ENCODE measurements around the gene TTC31. TPM values are rescaled to one million over a fixed set of nuclear protein-coding genes. Genes with fewer than 3 reads are reported as not detected.

The TTC31 gene
- total RNA-seq, 1 experiment from 2014 or later = 26.4 TPM

DNA sequence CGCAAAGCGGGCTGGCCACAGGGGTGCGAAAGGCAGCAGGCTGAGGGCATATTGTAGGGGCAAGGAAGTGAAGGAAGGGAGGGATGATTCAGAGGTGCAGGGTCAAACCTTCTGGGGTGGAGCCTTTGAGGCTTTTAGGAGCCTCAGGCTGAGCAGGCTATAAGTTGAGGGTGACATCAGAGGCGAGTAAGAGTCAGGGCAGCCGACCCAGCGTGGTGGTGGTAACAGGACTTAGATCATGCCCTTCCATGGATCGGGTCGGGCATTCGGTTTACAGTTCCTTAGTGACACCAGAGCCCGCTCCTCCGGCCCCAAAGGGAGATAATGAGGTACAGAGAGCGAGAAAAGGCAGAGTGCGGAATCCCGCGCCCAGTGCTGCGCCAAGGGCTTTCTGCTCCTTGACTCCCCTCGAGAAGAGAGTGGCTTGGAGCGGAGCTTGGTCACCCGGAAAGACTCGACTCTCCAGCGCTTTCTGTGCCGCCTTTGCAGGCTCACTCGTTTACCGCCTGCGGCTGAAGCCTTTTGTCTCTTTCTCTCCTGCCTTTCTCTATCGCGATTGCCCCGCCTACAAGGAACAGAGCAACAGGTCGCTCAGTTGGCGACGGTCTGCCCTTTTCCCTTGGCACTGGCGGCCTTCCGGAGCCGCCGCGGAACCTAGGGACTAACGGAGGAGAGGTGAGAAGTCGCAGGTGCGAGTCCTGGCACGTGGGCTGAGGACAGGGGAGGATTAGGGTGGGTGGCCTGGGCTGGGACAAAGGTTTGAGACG, 15.8 kb downstream of the TTC31 start:
- TF ChIP-seq, protein P1, sequence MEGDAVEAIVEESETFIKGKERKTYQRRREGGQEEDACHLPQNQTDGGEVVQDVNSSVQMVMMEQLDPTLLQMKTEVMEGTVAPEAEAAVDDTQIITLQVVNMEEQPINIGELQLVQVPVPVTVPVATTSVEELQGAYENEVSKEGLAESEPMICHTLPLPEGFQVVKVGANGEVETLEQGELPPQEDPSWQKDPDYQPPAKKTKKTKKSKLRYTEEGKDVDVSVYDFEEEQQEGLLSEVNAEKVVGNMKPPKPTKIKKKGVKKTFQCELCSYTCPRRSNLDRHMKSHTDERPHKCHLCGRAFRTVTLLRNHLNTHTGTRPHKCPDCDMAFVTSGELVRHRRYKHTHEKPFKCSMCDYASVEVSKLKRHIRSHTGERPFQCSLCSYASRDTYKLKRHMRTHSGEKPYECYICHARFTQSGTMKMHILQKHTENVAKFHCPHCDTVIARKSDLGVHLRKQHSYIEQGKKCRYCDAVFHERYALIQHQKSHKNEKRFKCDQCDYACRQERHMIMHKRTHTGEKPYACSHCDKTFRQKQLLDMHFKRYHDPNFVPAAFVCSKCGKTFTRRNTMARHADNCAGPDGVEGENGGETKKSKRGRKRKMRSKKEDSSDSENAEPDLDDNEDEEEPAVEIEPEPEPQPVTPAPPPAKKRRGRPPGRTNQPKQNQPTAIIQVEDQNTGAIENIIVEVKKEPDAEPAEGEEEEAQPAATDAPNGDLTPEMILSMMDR (IDR thresholded peaks at IDR 0.05 in 2 of 3, conservative IDR thresholded peaks at IDR 0.05 in 1 of 3; ENCODE audit: borderline replicate concordance in 1 of 3, insufficient read depth in 1 of 3, low read depth in 2 of 3, low read length in 2 of 3) = no peak
- TF ChIP-seq RAD21 (IDR thresholded peaks at IDR 0.05; ENCODE audit: low read depth) = no peak
- no peak for TF ChIP-seq FOSL1 (IDR thresholded peaks at IDR 0.05; ENCODE audit: low read depth)
- TF ChIP-seq SIN3A (IDR thresholded peaks at IDR 0.05; ENCODE audit: low read depth) = no peak
- no peak for TF ChIP-seq SP1 (IDR thresholded peaks at IDR 0.05; ENCODE audit: low read depth)
- TF ChIP-seq, protein P2, sequence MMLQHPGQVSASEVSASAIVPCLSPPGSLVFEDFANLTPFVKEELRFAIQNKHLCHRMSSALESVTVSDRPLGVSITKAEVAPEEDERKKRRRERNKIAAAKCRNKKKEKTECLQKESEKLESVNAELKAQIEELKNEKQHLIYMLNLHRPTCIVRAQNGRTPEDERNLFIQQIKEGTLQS (IDR thresholded peaks at IDR 0.05) = no peak
- TF ChIP-seq TCF7L2 (IDR thresholded peaks at IDR 0.05; ENCODE audit: borderline replicate concordance, extremely low read depth, insufficient read depth, insufficient read length) = no peak
- TF ChIP-seq, protein P3, sequence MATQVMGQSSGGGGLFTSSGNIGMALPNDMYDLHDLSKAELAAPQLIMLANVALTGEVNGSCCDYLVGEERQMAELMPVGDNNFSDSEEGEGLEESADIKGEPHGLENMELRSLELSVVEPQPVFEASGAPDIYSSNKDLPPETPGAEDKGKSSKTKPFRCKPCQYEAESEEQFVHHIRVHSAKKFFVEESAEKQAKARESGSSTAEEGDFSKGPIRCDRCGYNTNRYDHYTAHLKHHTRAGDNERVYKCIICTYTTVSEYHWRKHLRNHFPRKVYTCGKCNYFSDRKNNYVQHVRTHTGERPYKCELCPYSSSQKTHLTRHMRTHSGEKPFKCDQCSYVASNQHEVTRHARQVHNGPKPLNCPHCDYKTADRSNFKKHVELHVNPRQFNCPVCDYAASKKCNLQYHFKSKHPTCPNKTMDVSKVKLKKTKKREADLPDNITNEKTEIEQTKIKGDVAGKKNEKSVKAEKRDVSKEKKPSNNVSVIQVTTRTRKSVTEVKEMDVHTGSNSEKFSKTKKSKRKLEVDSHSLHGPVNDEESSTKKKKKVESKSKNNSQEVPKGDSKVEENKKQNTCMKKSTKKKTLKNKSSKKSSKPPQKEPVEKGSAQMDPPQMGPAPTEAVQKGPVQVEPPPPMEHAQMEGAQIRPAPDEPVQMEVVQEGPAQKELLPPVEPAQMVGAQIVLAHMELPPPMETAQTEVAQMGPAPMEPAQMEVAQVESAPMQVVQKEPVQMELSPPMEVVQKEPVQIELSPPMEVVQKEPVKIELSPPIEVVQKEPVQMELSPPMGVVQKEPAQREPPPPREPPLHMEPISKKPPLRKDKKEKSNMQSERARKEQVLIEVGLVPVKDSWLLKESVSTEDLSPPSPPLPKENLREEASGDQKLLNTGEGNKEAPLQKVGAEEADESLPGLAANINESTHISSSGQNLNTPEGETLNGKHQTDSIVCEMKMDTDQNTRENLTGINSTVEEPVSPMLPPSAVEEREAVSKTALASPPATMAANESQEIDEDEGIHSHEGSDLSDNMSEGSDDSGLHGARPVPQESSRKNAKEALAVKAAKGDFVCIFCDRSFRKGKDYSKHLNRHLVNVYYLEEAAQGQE (IDR thresholded peaks at IDR 0.05; ENCODE audit: low read depth) = no peak
- TF ChIP-seq JUND (IDR thresholded peaks at IDR 0.05) = no peak
- no peak for TF ChIP-seq POLR2A (IDR thresholded peaks at IDR 0.05; ENCODE audit: borderline replicate concordance, extremely low read depth, insufficient read depth, insufficient read length)
- ChIA-PET CTCF (no interaction called here), RAD21 (ENCODE audit: low non-redundant PET in 1 of 2, low total read pairs in 2 of 2, uncharacterized antibody in 2 of 2, unreplicated experiment in 2 of 2) (no interaction called here), POLR2A (no interaction called here)
- Histone ChIP-seq H3K9me2 (ENCODE audit: insufficient read depth) (no peaks in the 10 kb centered on the region), H3K9ac (ENCODE audit: low read length) (no peak overlapping the region), H3K36me3 (ENCODE audit: control insufficient read depth in 1 of 2, insufficient read depth in 2 of 2, low read length in 2 of 2) (no peaks in the 10 kb centered on the region), H3K27ac (ENCODE audit: low read depth, low read length) (no peak overlapping the region), H3K4me3 (replicated peaks in 1 of 2; ENCODE audit: low read depth in 1 of 2, low read length in 2 of 2) (no peak overlapping the region), H3K4me1 (ENCODE audit: control insufficient read depth in 1 of 2, insufficient read depth in 2 of 2, low read length in 2 of 2) (peaks cover 12 to 29% of the 10 kb centered on the region in 2 experiments), H3K27me3 (ENCODE audit: insufficient read depth, low read length) (no peaks in the 10 kb centered on the region), H3K9me3 (ENCODE audit: control insufficient read depth in 1 of 2, insufficient read depth in 1 of 2, low read depth in 1 of 2, low read length in 2 of 2) (no peaks in the 10 kb centered on the region), H4K20me1 (ENCODE audit: insufficient read depth) (no peaks in the 10 kb centered on the region), H3K4me2 (ENCODE audit: low read length) (no peak overlapping the region), H3K79me2 (ENCODE audit: insufficient read depth, low read length) (no peaks in the 10 kb centered on the region), H2AFZ (ENCODE audit: low read depth, low read length, poor library complexity, severe bottlenecking) (no peak overlapping the region)
- ATAC-seq (no peak), DNase-seq (ENCODE audit: low read depth, low spot score) (no peak)
- no TSS peak for BruUV-seq (replicated peaks)
- intact Hi-C loops (cut with micrococcal nuclease) = no loop called here
